Epithelial cell of proximal tubule (primary cell): ENCODE data around the gene STRAP. TPM values are rescaled to one million over a fixed set of nuclear protein-coding genes. Genes with fewer than 3 reads are reported as not detected.
"Not testable (repeated sequence)": the region's sequence is repeated elsewhere in the genome, so short reads cannot be mapped to it uniquely, and the experiment has no call there.

ENCODE experiments used
- DNase-seq: peaks from one replicate; pipeline ENCODE4 v3.0.0-alpha.2; 2011; ENCODE audit warnings: low read depth
- H3K4me3 ChIP-seq: 2 replicates; pipeline ENCODE4 v1.5.1; 2011; ENCODE audit warnings: low read depth, mild to moderate bottlenecking, low read length
- total RNA-seq: library from RNA; depleted of rRNA; stranded (reverse); fragments of >200 nt; gene quantifications from 2 replicates; pipeline ENCODE4 v1.2.3, GENCODE V29; 2015
- TF ChIP-seq, protein P1 (sequence below): conservative IDR thresholded peaks from 2 replicates; pipeline ENCODE4 v1.5.1; 2012; ENCODE audit warnings: low read depth, mild to moderate bottlenecking, low read length

Gene STRAP
- total RNA-seq, 1 donor from 2014 or later = 163 TPM

DNA sequence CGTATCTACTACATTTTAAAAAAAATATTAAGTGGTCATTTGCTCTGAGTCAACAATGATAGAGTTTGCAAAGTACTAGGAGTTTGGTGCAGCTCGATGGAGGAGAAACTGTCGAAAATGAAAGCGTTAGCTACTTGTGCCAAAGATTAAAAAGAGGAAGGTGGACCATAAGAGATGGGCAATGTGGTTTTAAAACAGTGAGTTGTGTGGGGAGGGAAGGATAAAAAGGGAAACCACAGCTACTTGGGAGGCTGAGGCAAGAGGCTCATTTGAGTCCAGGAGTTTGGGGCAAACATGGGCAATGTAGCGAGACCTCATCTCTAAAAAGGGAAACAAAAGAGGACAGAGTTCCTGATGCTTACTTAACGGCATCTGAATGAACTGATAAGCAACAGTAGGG lies 18.2 kb upstream of the STRAP start:
- TF ChIP-seq, protein P1, sequence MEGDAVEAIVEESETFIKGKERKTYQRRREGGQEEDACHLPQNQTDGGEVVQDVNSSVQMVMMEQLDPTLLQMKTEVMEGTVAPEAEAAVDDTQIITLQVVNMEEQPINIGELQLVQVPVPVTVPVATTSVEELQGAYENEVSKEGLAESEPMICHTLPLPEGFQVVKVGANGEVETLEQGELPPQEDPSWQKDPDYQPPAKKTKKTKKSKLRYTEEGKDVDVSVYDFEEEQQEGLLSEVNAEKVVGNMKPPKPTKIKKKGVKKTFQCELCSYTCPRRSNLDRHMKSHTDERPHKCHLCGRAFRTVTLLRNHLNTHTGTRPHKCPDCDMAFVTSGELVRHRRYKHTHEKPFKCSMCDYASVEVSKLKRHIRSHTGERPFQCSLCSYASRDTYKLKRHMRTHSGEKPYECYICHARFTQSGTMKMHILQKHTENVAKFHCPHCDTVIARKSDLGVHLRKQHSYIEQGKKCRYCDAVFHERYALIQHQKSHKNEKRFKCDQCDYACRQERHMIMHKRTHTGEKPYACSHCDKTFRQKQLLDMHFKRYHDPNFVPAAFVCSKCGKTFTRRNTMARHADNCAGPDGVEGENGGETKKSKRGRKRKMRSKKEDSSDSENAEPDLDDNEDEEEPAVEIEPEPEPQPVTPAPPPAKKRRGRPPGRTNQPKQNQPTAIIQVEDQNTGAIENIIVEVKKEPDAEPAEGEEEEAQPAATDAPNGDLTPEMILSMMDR = no peak
- no peak for DNase-seq
- no peak overlapping the region for H3K4me3 ChIP-seq

DNA sequence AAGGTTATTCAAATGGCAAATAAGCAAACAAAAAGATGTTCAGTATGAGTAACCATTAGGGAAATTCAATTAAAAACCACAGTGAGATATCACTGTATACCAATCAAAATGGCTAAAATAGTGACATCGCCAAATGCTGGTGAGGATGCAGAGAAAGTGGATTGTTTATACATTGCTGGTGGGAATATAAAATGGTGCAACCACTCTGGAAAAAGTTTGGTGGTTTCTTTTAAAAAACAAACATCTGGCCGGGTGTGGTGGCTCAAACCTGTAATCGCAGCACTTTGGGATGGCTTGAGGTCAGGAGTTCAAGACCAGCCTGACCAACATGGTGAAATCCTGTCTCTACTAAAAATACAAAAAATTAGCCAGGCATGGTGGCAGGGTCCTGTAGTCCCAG lies 14.0 kb upstream of the STRAP start:
- TF ChIP-seq, protein P1 = no peak
- DNase-seq = no peak
- no peak overlapping the region for H3K4me3 ChIP-seq

DNA sequence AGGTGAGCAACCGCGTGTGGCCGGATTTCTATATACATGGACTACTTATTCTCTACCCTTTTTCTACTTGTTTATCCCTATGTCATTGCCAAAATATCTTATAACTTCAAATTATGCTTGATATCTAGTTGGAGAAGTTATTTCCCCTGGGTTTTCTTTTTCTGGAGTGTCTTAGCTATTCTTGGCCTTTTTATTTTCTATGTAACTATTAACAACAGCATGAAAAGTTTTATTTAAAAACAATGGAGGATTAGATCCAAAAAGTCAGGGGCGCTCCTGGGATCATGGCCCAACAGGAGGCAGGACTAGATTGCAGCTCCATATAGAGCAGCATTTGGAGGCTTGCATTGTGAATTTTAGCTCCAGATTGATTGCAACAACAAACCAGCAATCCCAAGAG lies 8.6 kb upstream of the STRAP start:
- H3K4me3 ChIP-seq = no peak overlapping the region
- TF ChIP-seq, protein P1 = no peak
- DNase-seq = no peak

DNA sequence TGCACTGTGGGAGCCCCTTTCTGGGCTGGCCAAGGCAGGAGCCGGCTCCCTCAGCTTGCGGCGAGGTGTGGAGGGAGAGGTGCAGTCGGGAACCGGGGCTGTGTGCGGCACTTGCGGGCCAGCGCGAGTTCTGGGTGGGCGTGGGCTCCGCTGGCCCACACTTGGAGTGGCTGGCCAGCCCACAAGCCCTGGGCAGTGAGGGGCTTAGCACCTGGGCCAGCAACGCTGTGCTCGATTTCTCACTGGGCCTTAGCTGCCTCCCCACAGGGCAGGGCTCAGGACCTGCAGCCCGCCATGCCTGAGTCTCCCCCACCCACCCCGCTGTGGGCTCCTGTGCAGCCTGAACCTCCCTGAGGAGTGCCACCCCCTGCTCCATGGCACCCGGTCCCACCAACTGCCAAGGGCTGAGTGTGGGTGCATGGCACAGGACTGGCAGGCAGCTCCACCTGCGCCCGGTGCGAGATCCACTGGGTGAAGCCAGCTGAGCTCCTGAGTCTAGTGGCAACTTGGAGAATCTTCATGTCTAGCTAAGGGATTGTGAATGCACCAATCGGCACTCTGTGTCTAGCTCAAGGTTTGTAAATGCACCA lies 7.5 kb upstream of the STRAP start:
- not testable (repeated sequence) for H3K4me3 ChIP-seq, DNase-seq

DNA sequence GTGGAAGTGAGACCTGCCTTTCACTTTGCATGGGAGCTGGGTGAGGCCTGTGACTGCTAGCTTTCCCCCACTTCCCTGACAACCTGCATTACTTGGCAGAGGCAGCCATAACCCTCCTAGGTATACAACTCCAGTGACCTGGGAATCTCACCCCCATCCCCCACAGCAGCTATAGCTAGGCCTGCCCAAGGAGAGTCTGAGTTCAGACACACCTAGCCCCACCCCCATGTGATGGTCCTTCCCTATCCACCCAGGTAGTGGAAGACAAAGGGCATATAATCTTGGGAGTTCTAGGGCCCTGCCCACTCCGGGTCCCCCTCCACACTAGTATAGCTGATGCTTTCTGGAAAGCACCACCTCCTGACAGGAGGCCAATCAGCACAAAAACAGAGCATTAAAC lies 6.3 kb upstream of the STRAP start:
- TF ChIP-seq, protein P1 = no peak
- no peak overlapping the region for H3K4me3 ChIP-seq
- no peak for DNase-seq

DNA sequence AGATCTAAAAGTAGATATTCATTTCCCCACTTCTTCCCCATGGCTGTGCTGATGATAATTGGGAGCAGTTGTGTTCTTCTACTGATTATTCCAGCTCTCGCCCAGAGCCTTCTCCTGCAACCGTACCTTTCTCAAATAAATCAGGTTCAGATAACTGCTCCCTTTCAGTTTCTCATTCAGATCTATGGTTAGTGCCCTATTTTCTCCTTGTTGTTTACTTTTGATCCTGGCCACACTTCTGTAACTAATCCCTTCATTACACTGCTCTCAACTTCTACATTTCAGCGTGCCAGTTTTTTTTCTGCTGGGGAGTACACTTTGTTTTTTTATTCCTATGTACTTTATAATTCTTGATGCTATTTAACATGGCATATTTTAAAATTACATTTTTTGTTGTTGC lies 2.8 kb upstream of the STRAP start:
- H3K4me3 ChIP-seq = no peak overlapping the region
- no peak for DNase-seq
- TF ChIP-seq, protein P1 = no peak

DNA sequence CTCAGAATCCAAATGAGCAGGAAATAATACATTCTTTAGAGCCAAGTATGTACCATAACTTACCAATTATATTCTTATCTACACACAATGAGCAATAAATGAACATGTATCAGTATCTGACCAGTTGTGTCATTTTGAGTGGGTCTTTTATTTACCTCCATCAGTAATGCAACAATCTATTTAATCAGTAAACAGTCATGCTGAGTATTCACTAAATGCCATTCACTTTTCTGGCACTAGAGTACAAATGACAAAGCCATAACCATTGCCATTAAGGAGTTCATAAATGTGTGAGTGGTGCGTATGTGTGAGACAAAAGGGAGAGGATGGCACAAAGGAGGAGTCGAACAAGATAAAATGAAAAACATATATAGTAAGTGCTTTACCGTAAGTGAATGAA lies 1.5 kb upstream of the STRAP start:
- H3K4me3 ChIP-seq = no peak overlapping the region
- DNase-seq = no peak
- TF ChIP-seq, protein P1 = no peak

DNA sequence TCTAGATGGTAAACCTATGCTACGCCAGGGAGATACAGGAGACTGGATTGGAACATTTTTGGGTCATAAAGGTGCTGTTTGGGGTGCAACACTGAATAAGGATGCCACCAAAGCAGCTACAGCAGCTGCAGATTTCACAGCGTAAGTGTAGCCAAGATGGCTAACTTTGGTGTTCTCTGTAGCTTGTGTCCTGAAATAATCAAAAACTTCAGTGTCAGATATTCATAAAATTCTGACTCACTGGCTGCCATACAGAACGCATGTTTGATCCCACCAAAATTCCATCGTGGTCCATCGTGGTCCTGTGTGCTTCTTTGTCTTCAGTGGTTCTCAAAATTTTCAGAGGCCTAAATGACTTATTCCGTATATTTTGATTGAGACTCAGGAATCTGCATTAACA lies 1.3 kb downstream of the STRAP start:
- TF ChIP-seq, protein P1 = no peak
- H3K4me3 ChIP-seq = peak overlapping the region; percentile 73
- DNase-seq = no peak
